HCT116 (cell line): ENCODE results near the gene SLC44A3. TPM values are rescaled to one million over a fixed set of nuclear protein-coding genes. Genes with fewer than 3 reads are reported as not detected.

Experiments
- ATAC-seq: fragments of 200-7000 bp; cut with Tn5 transposase; 2 replicates; pipeline ENCODE4 v1.9.1; 2020; ENCODE audit warnings: mild to moderate bottlenecking, moderate library complexity
- BruUV-seq: library from RNA; stranded (reverse); fragments of 400-500 nt; replicated peaks from 2 replicates; lab custom pipeline; 2021; lab: Mats Ljungman, UMichigan
- CTCF ChIA-PET: fragments of 300-600 bp; sonication (Branson Sonifier 250); formaldehyde crosslinking; loops from one replicate; lab custom pipeline; 2021; ENCODE audit warnings: antibody characterized with exemption; lab: Charles Lee
- POLR2A ChIA-PET: fragments of 300-600, 350-600 bp; sonication (Branson Sonifier 250); formaldehyde crosslinking; loops from one replicate; lab custom pipeline; 2021; ENCODE audit warnings: antibody characterized with exemption; lab: Charles Lee
- RAD21 ChIA-PET, 2 experiments: fragments of 300-600 bp; sonication (Branson Sonifier 250); formaldehyde crosslinking; loops; one replicate each; lab custom pipeline; 2023; ENCODE audit warnings: low total read pairs in 2 of 2; ENCODE audit not compliant: uncharacterized antibody in 2 of 2, unreplicated experiment in 2 of 2, low non-redundant PET in 1 of 2; lab: Charles Lee
- DNase-seq: peaks from one replicate; pipeline ENCODE4 v3.0.0-alpha.2; 2010; ENCODE audit warnings: low read depth, low spot score
- H2AFZ ChIP-seq: fragments of 200-600 bp; shearing (Covaris generic), sonication (generic); 2 replicates; pipeline ENCODE4 v1.6.1; 2017; ENCODE audit warnings: low read depth, mixed run types, mixed read lengths, antibody characterized with exemption, low read length; ENCODE audit not compliant: poor library complexity, severe bottlenecking
- H3K27ac ChIP-seq: 2 replicates; pipeline ENCODE4 v1.5.1; 2012; ENCODE audit warnings: low read depth, low read length
- H3K27me3 ChIP-seq: fragments of 200-600 bp; sonication (generic); 2 replicates; pipeline ENCODE4 v1.6.1; 2016; ENCODE audit warnings: mixed run types, low read length, mixed read lengths; ENCODE audit not compliant: insufficient read depth
- H3K36me3 ChIP-seq, 2 experiments: fragments of 200-500 bp in 1 of 2; fragments of 200-600 bp in 1 of 2; sonication (Bioruptor generic) in 1 of 2; sonication (generic) in 1 of 2; 2 replicates each; pipeline versions ENCODE4 v1.5.1 to v1.6.1; 2014 to 2016; ENCODE audit warnings: low read length in 2 of 2, inconsistent platforms in 1 of 2, mixed read lengths in 1 of 2, mixed run types in 1 of 2; ENCODE audit not compliant: insufficient read depth in 2 of 2, control insufficient read depth in 1 of 2
- H3K4me1 ChIP-seq, 2 experiments: fragments of 200-600 bp in 1 of 2; sonication (generic) in 1 of 2; 2 replicates each; pipeline versions ENCODE4 v1.5.1 to v1.6.1; 2012 to 2017; ENCODE audit warnings: low read length in 2 of 2, inconsistent platforms in 1 of 2, mild to moderate bottlenecking in 1 of 2, mixed read lengths in 1 of 2, mixed run types in 1 of 2, moderate library complexity in 1 of 2; ENCODE audit not compliant: insufficient read depth in 2 of 2, control insufficient read depth in 1 of 2
- H3K4me2 ChIP-seq: fragments of 200-600 bp; sonication (generic); 2 replicates; pipeline ENCODE4 v1.6.1; 2017; ENCODE audit warnings: mixed run types, low read length, mixed read lengths
- H3K4me3 ChIP-seq, 2 experiments: fragments of 200-600 bp in 1 of 2; sonication (generic) in 1 of 2; replicated peaks in 1 of 2; 2 replicates each; pipeline ENCODE4 v1.5.1; 2011 to 2016; ENCODE audit warnings: low read length in 2 of 2, control low read depth in 1 of 2, low read depth in 1 of 2, mild to moderate bottlenecking in 1 of 2, mixed read lengths in 1 of 2, mixed run types in 1 of 2
- H3K79me2 ChIP-seq: fragments of 200-600 bp; sonication (generic); 2 replicates; pipeline ENCODE4 v1.6.1; 2017; ENCODE audit warnings: mild to moderate bottlenecking, mixed run types, low read length, moderate library complexity, mixed read lengths; ENCODE audit not compliant: insufficient read depth
- H3K9ac ChIP-seq: fragments of 200-600 bp; sonication (generic); 2 replicates; pipeline ENCODE4 v1.6.1; 2016; ENCODE audit warnings: low read length, mixed read lengths
- H3K9me2 ChIP-seq: fragments of 200-600 bp; sonication (generic), shearing (Covaris generic); 2 replicates; pipeline ENCODE4 v1.6.1; 2017; ENCODE audit warnings: mixed run types, mild to moderate bottlenecking, moderate library complexity; ENCODE audit not compliant: insufficient read depth
- H3K9me3 ChIP-seq, 2 experiments: fragments of 200-500 bp in 1 of 2; fragments of 200-600 bp in 1 of 2; sonication (Bioruptor generic) in 1 of 2; sonication (generic) in 1 of 2; 2 replicates each; pipeline ENCODE4 v1.6.1; 2014 to 2017; ENCODE audit warnings: low read length in 2 of 2, mixed read lengths in 2 of 2, inconsistent platforms in 1 of 2, low read depth in 1 of 2, mild to moderate bottlenecking in 1 of 2, mixed run types in 1 of 2, moderate library complexity in 1 of 2; ENCODE audit not compliant: control insufficient read depth in 1 of 2, insufficient read depth in 1 of 2
- H4K20me1 ChIP-seq: fragments of 200-600 bp; sonication (generic), shearing (Covaris generic); 2 replicates; pipeline ENCODE4 v1.6.1; 2017; ENCODE audit warnings: mixed run types, mild to moderate bottlenecking, moderate library complexity; ENCODE audit not compliant: insufficient read depth
- ATF3 ChIP-seq: IDR thresholded peaks from 2 replicates; pipeline ENCODE4 v1.6.1; 2012
- ELF1 ChIP-seq: IDR thresholded peaks from 2 replicates; pipeline ENCODE4 v1.6.1; 2012; ENCODE audit warnings: low read depth, borderline replicate concordance
- EZH2 ChIP-seq: fragments of 200-600 bp; sonication (generic); IDR thresholded peaks from 2 replicates; pipeline ENCODE4 v1.6.1; 2017; ENCODE audit warnings: antibody characterized with exemption, mixed run types
- POLR2A ChIP-seq: IDR thresholded peaks from 2 replicates; pipeline ENCODE4 v1.7.0; 2011; ENCODE audit warnings: borderline replicate concordance; ENCODE audit not compliant: insufficient read depth, insufficient read length; ENCODE audit errors: extremely low read depth
- YY1 ChIP-seq: IDR thresholded peaks from 2 replicates; pipeline ENCODE4 v1.6.1; 2011; ENCODE audit warnings: low read length, low read depth, moderate library complexity, mild to moderate bottlenecking; ENCODE audit not compliant: insufficient replicate concordance; ENCODE audit errors: extremely low read depth
- intact Hi-C: fragments of 100-400 bp; cut with micrococcal nuclease; formaldehyde crosslinking; loops from 2 replicates; pipeline ENCODE4 v1.10.0; 2022
- total RNA-seq: library from RNA; stranded (reverse); gene quantifications from one replicate; pipeline ENCODE4 v1.2.1, GENCODE V29; 2021; ENCODE audit not compliant: unreplicated experiment
- TF ChIP-seq, protein P1 (sequence below): IDR thresholded peaks from 2 replicates; pipeline ENCODE4 v1.6.1; 2012; ENCODE audit warnings: low read depth

SLC44A3 gene
- total RNA-seq, 1 experiment from 2014 or later, result 9.6 TPM

- ChIA-PET RAD21 (no interaction called here), CTCF (no interaction called here), POLR2A (no interaction called here)
- Histone ChIP-seq H4K20me1 (no peaks in the 10 kb centered on the region), H3K4me2 (no peak overlapping the region), H2AFZ (no peak overlapping the region), H3K9me3 (no peaks in the 10 kb centered on the region), H3K4me3 (no peak overlapping the region), H3K27me3 (no peaks in the 10 kb centered on the region), H3K36me3 (no peaks in the 10 kb centered on the region), H3K27ac (no peak overlapping the region), H3K9me2 (no peaks in the 10 kb centered on the region), H3K79me2 (no peaks in the 10 kb centered on the region), H3K4me1 (peaks cover 4 to 14% of the 10 kb centered on the region in 2 experiments; a peak in 2 of 4 replicates), H3K9ac (no peak overlapping the region)
- ATAC-seq (no peak), DNase-seq (no peak)
- intact Hi-C loops, result no loop called here
- no TSS peak for BruUV-seq
- TF ChIP-seq, protein P1, sequence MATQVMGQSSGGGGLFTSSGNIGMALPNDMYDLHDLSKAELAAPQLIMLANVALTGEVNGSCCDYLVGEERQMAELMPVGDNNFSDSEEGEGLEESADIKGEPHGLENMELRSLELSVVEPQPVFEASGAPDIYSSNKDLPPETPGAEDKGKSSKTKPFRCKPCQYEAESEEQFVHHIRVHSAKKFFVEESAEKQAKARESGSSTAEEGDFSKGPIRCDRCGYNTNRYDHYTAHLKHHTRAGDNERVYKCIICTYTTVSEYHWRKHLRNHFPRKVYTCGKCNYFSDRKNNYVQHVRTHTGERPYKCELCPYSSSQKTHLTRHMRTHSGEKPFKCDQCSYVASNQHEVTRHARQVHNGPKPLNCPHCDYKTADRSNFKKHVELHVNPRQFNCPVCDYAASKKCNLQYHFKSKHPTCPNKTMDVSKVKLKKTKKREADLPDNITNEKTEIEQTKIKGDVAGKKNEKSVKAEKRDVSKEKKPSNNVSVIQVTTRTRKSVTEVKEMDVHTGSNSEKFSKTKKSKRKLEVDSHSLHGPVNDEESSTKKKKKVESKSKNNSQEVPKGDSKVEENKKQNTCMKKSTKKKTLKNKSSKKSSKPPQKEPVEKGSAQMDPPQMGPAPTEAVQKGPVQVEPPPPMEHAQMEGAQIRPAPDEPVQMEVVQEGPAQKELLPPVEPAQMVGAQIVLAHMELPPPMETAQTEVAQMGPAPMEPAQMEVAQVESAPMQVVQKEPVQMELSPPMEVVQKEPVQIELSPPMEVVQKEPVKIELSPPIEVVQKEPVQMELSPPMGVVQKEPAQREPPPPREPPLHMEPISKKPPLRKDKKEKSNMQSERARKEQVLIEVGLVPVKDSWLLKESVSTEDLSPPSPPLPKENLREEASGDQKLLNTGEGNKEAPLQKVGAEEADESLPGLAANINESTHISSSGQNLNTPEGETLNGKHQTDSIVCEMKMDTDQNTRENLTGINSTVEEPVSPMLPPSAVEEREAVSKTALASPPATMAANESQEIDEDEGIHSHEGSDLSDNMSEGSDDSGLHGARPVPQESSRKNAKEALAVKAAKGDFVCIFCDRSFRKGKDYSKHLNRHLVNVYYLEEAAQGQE, result no peak
Observed at GRCh38 chr1:94816030-94816429, 4.1 kb upstream of the SLC44A3 start.

GRCh38 chr1:94817712-94818111, 2.4 kb upstream of the SLC44A3 start:
- no peak for DNase-seq
- Histone ChIP-seq H3K9ac (no peak overlapping the region), H3K27me3 (no peaks in the 10 kb centered on the region), H3K9me2 (no peaks in the 10 kb centered on the region)
- TF ChIP-seq EZH2, result no peak
- TF ChIP-seq ATF3, result no peak
- no peak for TF ChIP-seq YY1
- TF ChIP-seq POLR2A, result no peak
- no peak for TF ChIP-seq ELF1
- TF ChIP-seq, all 23 proteins: peak for 0
- no peaks in the 10 kb centered on the region for H3K9me3 ChIP-seq
- no peak overlapping the region for H3K4me3 ChIP-seq
- H3K79me2 ChIP-seq, result no peaks in the 10 kb centered on the region
- H3K27ac ChIP-seq, result no peak overlapping the region
- POLR2A ChIA-PET, result no interaction called here
- H3K4me2 ChIP-seq, result no peak overlapping the region
- RAD21 ChIA-PET, result interaction anchor here in 1 of 2 experiments (0.8 kb wide), 1 partner anchor 224 kb away, joined by 3 read pairs; no protein-coding TSS in a partner anchor
- no peak overlapping the region for H2AFZ ChIP-seq
- BruUV-seq, result no TSS peak
- peaks cover 8 to 18% of the 10 kb centered on the region in 2 experiments; a peak in 2 of 4 replicates for H3K4me1 ChIP-seq
- CTCF ChIA-PET, result interaction anchor here (1.0 to 1.6 kb wide), 2 partner anchors 37 to 224 kb away, joined by 3 to 4 read pairs; no protein-coding TSS in a partner anchor
- intact Hi-C loops, result no loop called here
- no peaks in the 10 kb centered on the region for H3K36me3 ChIP-seq
- no peaks in the 10 kb centered on the region for H4K20me1 ChIP-seq
- ATAC-seq, result no peak
